ENCODE data around the gene RYR1. TPM values are rescaled to one million over a fixed set of nuclear protein-coding genes. Genes with fewer than 3 reads are reported as not detected.

Gene RYR1
- total and polyA plus RNA-seq, 2 of the 13 experiments (the other 11 are each of a cell fraction or from before 2014, with no cell fraction given) = 0.03 TPM; not detected in 1

DNA sequence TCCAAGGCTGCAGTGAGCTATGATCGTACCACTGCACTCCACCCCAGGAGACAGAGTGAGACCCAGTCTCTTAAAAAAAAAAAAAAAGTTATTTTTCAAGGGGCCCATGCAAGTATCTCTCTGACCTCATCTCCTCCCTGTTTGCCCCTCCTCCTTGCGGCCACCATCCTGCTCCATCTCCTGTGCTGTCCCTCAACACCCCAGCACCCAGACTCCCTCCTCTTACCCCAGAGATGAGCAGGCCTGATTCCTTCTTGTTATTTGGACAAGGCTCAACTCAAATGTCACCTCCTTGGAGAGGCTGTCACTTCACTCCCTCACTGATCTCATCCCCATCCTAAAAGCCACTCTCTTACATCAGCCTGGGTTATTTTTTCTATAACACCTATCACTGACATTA is 4.4 kb downstream of the RYR1 start (continued):
- no peak for TF ChIP-seq IKZF4 (CRISPR knock-in tag; IDR thresholded peaks at IDR 0.05; ENCODE audit: borderline replicate concordance, low read depth, not compliant biosample characterization)
- TF ChIP-seq MZF1 (CRISPR knock-in tag; IDR thresholded peaks at IDR 0.05; ENCODE audit: borderline replicate concordance) = no peak
- TF ChIP-seq, protein P1, sequence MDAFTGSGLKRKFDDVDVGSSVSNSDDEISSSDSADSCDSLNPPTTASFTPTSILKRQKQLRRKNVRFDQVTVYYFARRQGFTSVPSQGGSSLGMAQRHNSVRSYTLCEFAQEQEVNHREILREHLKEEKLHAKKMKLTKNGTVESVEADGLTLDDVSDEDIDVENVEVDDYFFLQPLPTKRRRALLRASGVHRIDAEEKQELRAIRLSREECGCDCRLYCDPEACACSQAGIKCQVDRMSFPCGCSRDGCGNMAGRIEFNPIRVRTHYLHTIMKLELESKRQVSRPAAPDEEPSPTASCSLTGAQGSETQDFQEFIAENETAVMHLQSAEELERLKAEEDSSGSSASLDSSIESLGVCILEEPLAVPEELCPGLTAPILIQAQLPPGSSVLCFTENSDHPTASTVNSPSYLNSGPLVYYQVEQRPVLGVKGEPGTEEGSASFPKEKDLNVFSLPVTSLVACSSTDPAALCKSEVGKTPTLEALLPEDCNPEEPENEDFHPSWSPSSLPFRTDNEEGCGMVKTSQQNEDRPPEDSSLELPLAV (CRISPR knock-in tag; conservative IDR thresholded peaks at IDR 0.05; ENCODE audit: low read depth) = no peak
- no peak for TF ChIP-seq ZNF644 (CRISPR knock-in tag; IDR thresholded peaks at IDR 0.05; ENCODE audit: low read depth)
- TF ChIP-seq RFXAP (CRISPR knock-in tag; IDR thresholded peaks at IDR 0.05; ENCODE audit: borderline replicate concordance) = no peak
- TF ChIP-seq, protein P2, sequence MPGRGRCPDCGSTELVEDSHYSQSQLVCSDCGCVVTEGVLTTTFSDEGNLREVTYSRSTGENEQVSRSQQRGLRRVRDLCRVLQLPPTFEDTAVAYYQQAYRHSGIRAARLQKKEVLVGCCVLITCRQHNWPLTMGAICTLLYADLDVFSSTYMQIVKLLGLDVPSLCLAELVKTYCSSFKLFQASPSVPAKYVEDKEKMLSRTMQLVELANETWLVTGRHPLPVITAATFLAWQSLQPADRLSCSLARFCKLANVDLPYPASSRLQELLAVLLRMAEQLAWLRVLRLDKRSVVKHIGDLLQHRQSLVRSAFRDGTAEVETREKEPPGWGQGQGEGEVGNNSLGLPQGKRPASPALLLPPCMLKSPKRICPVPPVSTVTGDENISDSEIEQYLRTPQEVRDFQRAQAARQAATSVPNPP (CRISPR knock-in tag; IDR thresholded peaks at IDR 0.05) = no peak

DNA sequence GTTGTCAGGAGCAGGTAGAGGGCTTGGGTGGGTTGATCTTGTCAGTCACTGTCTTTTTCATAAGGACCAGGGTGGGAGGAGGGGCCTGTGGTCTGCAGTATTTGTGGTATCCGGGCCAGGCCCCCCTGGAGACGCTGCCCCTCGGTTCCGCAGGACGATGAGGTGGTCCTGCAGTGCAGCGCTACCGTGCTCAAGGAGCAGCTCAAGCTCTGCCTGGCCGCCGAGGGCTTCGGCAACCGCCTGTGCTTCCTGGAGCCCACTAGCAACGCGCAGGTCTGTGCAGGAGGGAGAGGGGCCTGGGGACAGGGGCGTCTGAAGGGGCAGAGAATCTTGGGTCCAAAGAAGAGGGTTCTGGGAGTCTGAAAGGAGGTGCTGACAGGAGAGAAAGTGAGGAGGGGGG is 7.1 kb downstream of the RYR1 start:
- ChIA-PET POLR2A (interaction anchor here (1.1 kb wide), 1 partner anchor 66 kb away, joined by 3 read pairs; the partner anchor contains the start of gene PSMD8), CTCF (ENCODE audit: low intra/inter-chr PET ratio, low total read pairs) (no interaction called here)
- H3K79me2 ChIP-seq (ENCODE audit: insufficient read depth, low read length) = no peaks in the 10 kb centered on the region
- H3K9me3 ChIP-seq (ENCODE audit: low read length) = no peaks in the 10 kb centered on the region
- no peak overlapping the region for H3K27ac ChIP-seq (ENCODE audit: extremely low read length, insufficient read depth, low read length)
- TF ChIP-seq, protein P3, sequence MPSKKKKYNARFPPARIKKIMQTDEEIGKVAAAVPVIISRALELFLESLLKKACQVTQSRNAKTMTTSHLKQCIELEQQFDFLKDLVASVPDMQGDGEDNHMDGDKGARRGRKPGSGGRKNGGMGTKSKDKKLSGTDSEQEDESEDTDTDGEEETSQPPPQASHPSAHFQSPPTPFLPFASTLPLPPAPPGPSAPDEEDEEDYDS (CRISPR knock-in tag; IDR thresholded peaks at IDR 0.05) = no peak
- TF ChIP-seq CBX2 (IDR thresholded peaks at IDR 0.05; ENCODE audit: low read depth, low read length) (no peak), CBX2 (CRISPR knock-in tag; IDR thresholded peaks at IDR 0.05; ENCODE audit: low read depth) (no peak), RXRA (CRISPR knock-in tag; IDR thresholded peaks at IDR 0.05) (no peak), ZBTB42 (CRISPR knock-in tag; IDR thresholded peaks at IDR 0.05) (no peak), KDM5B (CRISPR knock-in tag; IDR thresholded peaks at IDR 0.05; ENCODE audit: borderline replicate concordance) (no peak), JDP2 (CRISPR knock-in tag; IDR thresholded peaks at IDR 0.05; ENCODE audit: borderline replicate concordance) (no peak), SP1 (IDR thresholded peaks at IDR 0.05) (no peak), SP1 (CRISPR knock-in tag; IDR thresholded peaks at IDR 0.05) (no peak), KLF13 (CRISPR knock-in tag; IDR thresholded peaks at IDR 0.05) (no peak)
- TF ChIP-seq, protein P4, sequence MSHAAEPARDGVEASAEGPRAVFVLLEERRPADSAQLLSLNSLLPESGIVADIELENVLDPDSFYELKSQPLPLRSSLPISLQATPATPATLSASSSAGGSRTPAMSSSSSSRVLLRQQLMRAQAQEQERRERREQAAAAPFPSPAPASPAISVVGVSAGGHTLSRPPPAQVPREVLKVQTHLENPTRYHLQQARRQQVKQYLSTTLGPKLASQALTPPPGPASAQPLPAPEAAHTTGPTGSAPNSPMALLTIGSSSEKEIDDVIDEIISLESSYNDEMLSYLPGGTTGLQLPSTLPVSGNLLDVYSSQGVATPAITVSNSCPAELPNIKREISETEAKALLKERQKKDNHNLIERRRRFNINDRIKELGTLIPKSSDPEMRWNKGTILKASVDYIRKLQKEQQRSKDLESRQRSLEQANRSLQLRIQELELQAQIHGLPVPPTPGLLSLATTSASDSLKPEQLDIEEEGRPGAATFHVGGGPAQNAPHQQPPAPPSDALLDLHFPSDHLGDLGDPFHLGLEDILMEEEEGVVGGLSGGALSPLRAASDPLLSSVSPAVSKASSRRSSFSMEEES (CRISPR knock-in tag; IDR thresholded peaks at IDR 0.05) = no peak
- no peaks in the 10 kb centered on the region for H4K20me1 ChIP-seq (ENCODE audit: insufficient read depth, low read length)
- H3K4me2 ChIP-seq (ENCODE audit: low read depth, low read length) = no peak overlapping the region
- H3K9ac ChIP-seq (ENCODE audit: insufficient read depth, low read depth, low read length) = no peak overlapping the region
- H3K4me3 ChIP-seq (replicated peaks in 1 of 3; ENCODE audit: insufficient read depth in 1 of 3, low read depth in 2 of 3, low read length in 3 of 3) = no peak overlapping the region
- WGBS (ENCODE audit: low lambda C conversion rate) = 39% methylated on average over 12 of the region's 14 CpGs
- no peak overlapping the region for H2AFZ ChIP-seq (ENCODE audit: low read length)
- ATAC-seq (no peak), DNase-seq (ENCODE audit: low spot score) (no peak), FAIRE-seq (no peak)
- no TSS peak for BruUV-seq (replicated peaks)
- peaks cover 4 to 9% of the 10 kb centered on the region in 2 experiments; a peak in 3 of 5 replicates for H3K27me3 ChIP-seq (ENCODE audit: control insufficient read depth in 1 of 2, insufficient read depth in 2 of 2, low read length in 2 of 2)
- H3K4me1 ChIP-seq (ENCODE audit: insufficient read depth, low read length) = peaks cover 5% of the 10 kb centered on the region; the same call in 1 of the 2 replicates
- intact Hi-C loops (cut with micrococcal nuclease; ENCODE audit: unreplicated experiment) = no loop called here
- no peaks in the 10 kb centered on the region for H3K36me3 ChIP-seq (replicated peaks in 1 of 2; ENCODE audit: control insufficient read depth in 1 of 2, insufficient read depth in 2 of 2, low read length in 2 of 2)
- in situ Hi-C loops (cut with HindIII; ENCODE audit: extremely low pct_ligation_motif_present, low pct_unique_long_range_greater_than_20kb) = no loop called here
